Tibial artery (tissue), 4 donors: Measurements from ENCODE around the gene HSD17B11.
A peak's percentile ranks its signal among the peaks of the same experiment; 100 is the strongest.
"Not testable (repeated sequence)": the region's sequence is repeated elsewhere in the genome, so short reads cannot be mapped to it uniquely, and the experiment has no call there.

ENCODE experiments used
- DNase-seq, 2 donors: peaks; one replicate each; pipeline ENCODE4 v3.0.0-alpha.2; 2019
- H3K27ac ChIP-seq, 2 donors: fragments of 200-600 bp; sonication (generic) in 1 of 2; 1 replicate in 1 of 2; 2 replicates in 1 of 2; pipeline ENCODE4 v1.5.1; 2018 to 2019; ENCODE audit warnings: mild to moderate bottlenecking in 1 of 2
- H3K27me3 ChIP-seq, 2 donors: fragments of 200-600 bp; sonication (generic) in 1 of 2; one replicate each; pipeline versions ENCODE4 v1.5.1 to v1.6.0; 2016 to 2019
- H3K36me3 ChIP-seq, 3 donors: fragments of 200-600 bp; sonication (generic) in 2 of 3; one replicate each; pipeline ENCODE4 v1.5.1; 2016 to 2019; ENCODE audit warnings: mild to moderate bottlenecking in 2 of 3
- H3K4me1 ChIP-seq, 4 donors: fragments of 200-600 bp; sonication (generic) in 2 of 4; 1 replicate in 3 of 4; 2 replicates in 1 of 4; pipeline ENCODE4 v1.5.1; 2016 to 2019
- H3K4me3 ChIP-seq, 2 donors: fragments of 200-600 bp; sonication (generic) in 1 of 2; 1 replicate in 1 of 2; 2 replicates in 1 of 2; pipeline ENCODE4 v1.5.1; 2018 to 2019; ENCODE audit warnings: mild to moderate bottlenecking in 2 of 2
- H3K9me3 ChIP-seq, 3 donors: fragments of 200-600 bp; sonication (generic) in 1 of 3; one replicate each; pipeline ENCODE4 v1.5.1; 2016 to 2019
- CTCF ChIP-seq, 2 experiments: fragments of 200-600 bp in 1 of 2; fragments of 450-650 bp in 1 of 2; IDR thresholded peaks; one replicate each; pipeline ENCODE4 v1.5.1; 2017 to 2019; ENCODE audit warnings: antibody characterized with exemption in 2 of 2, mild to moderate bottlenecking in 1 of 2, moderate library complexity in 1 of 2
- intact Hi-C: fragments of 100-400 bp; cut with DNase I; formaldehyde crosslinking; loops from one replicate; pipeline ENCODE4 v1.15.0; 2023; ENCODE audit warnings: low total_unique reads

The HSD17B11 gene

GRCh38 chr4:87388901-87389300 lies 2.1 kb downstream of the HSD17B11 start:
- peak overlapping the region in 1 of 2 donors; percentile 79 for H3K4me3 ChIP-seq
- no peak for DNase-seq
- no peak overlapping the region for H3K27ac ChIP-seq
- H3K27me3 ChIP-seq: no peaks in the 10 kb centered on the region
- intact Hi-C loops: no loop called here
- H3K36me3 ChIP-seq: peaks cover 0 to 8% (median 0%) of the 10 kb centered on the region in 3 donors
- TF ChIP-seq CTCF (IDR thresholded peaks at IDR 0.05): no peak
- no peaks in the 10 kb centered on the region for H3K9me3 ChIP-seq
- peaks cover 0 to 20% (median 12%) of the 10 kb centered on the region in 4 donors for H3K4me1 ChIP-seq

GRCh38 chr4:87387237-87387636 lies 3.8 kb downstream of the HSD17B11 start:
- H3K9me3 ChIP-seq: no peaks in the 10 kb centered on the region
- H3K36me3 ChIP-seq: peaks cover 0 to 8% (median 1%) of the 10 kb centered on the region in 3 donors
- H3K4me1 ChIP-seq: peaks cover 0 to 20% (median 12%) of the 10 kb centered on the region in 4 donors
- intact Hi-C loops: no loop called here
- DNase-seq: no peak
- no peak for TF ChIP-seq CTCF (IDR thresholded peaks at IDR 0.05)
- no peak overlapping the region for H3K27ac ChIP-seq
- no peaks in the 10 kb centered on the region for H3K27me3 ChIP-seq
- H3K4me3 ChIP-seq: no peak overlapping the region

GRCh38 chr4:87384466-87385132 lies 6.4 kb downstream of the HSD17B11 start:
- H3K4me3 ChIP-seq, DNase-seq, H3K4me1 ChIP-seq, H3K27ac ChIP-seq, H3K27me3 ChIP-seq, intact Hi-C loops, H3K9me3 ChIP-seq: not testable (repeated sequence)
- H3K36me3 ChIP-seq: peaks cover 0 to 19% (median 12%) of the 10 kb centered on the region in 3 donors

- intact Hi-C loops: no loop called here
- no peak for DNase-seq
- Histone ChIP-seq H3K27me3 (no peaks in the 10 kb centered on the region), H3K4me3 (no peak overlapping the region), H3K9me3 (no peaks in the 10 kb centered on the region), H3K27ac (no peak overlapping the region), H3K4me1 (no peaks in the 10 kb centered on the region), H3K36me3 (peaks cover 0 to 19% (median 12%) of the 10 kb centered on the region in 3 donors)
- no peak for TF ChIP-seq CTCF (IDR thresholded peaks at IDR 0.05)
Measured at GRCh38 chr4:87382931-87383330, 8.1 kb downstream of the HSD17B11 start.

- Histone ChIP-seq H3K4me3 (no peak overlapping the region), H3K27me3 (no peaks in the 10 kb centered on the region), H3K9me3 (no peaks in the 10 kb centered on the region), H3K36me3 (peaks cover 0 to 19% (median 12%) of the 10 kb centered on the region in 3 donors), H3K4me1 (no peaks in the 10 kb centered on the region), H3K27ac (no peak overlapping the region)
- intact Hi-C loops: no loop called here
- no peak for DNase-seq
- TF ChIP-seq CTCF (IDR thresholded peaks at IDR 0.05): no peak
Measured at GRCh38 chr4:87382116-87382515, 8.9 kb downstream of the HSD17B11 start.

GRCh38 chr4:87377816-87378215 lies 13.2 kb downstream of the HSD17B11 start:
- Histone ChIP-seq H3K36me3 (peaks cover 6 to 33% (median 26%) of the 10 kb centered on the region in 3 donors), H3K4me1 (peaks cover 0 to 4% (median 2%) of the 10 kb centered on the region in 4 donors), H3K4me3 (no peak overlapping the region), H3K27me3 (no peaks in the 10 kb centered on the region), H3K9me3 (no peaks in the 10 kb centered on the region), H3K27ac (no peak overlapping the region)
- TF ChIP-seq CTCF (IDR thresholded peaks at IDR 0.05): no peak
- no peak for DNase-seq
- intact Hi-C loops: loop anchor here (5.0 kb wide), 1 partner anchor 89 kb away; no protein-coding TSS in a partner anchor
